Measurements from ENCODE around the gene HSPA4L.

HSPA4L gene

DNA sequence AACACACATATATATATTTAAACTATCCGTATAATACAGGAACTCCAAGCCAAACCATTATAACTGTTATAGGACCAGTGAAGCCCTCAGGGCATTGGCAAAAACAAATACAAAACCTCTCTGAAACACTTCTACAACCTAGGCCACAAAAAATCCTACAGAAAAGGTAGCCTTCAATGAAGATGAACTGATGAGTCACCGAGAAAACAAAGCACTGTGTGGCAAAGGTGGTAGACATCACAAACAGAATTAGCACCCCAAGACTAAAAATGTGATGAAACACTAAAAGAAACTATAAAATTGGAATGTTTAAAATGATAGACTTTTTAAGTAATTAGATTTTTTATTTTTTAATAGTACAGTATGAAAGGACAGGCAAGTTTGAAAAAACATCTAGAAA lies 5.5 kb upstream of the HSPA4L start:
- H3K4me3 ChIP-seq (ENCODE audit: low read length), result no peak overlapping the region
- no peak for TF ChIP-seq ZNF274 (IDR thresholded peaks at IDR 0.05; ENCODE audit: low read depth, low read length)

DNA sequence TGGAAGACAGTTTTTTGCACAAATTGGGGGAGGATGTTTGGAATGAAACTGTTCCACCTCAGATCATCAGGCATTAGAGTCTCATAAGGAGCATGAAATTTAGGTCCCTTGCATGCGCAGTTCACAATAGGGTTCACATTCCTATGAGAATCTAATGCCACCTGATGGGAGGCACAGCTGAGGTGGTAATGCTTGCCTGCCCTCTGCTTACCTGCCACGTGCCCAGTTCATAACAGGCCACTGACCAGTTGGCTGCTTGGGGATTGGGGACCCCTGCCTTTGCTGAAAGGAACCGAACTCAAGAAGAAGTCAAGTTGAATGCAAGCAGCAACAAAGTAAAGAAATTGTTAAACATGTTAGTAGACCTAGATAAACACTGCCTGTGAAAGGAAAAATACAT lies 4.6 kb upstream of the HSPA4L start:
- no peak for TF ChIP-seq ZNF274 (IDR thresholded peaks at IDR 0.05; ENCODE audit: low read depth, low read length)
- H3K4me3 ChIP-seq (ENCODE audit: low read length), result no peak overlapping the region

DNA sequence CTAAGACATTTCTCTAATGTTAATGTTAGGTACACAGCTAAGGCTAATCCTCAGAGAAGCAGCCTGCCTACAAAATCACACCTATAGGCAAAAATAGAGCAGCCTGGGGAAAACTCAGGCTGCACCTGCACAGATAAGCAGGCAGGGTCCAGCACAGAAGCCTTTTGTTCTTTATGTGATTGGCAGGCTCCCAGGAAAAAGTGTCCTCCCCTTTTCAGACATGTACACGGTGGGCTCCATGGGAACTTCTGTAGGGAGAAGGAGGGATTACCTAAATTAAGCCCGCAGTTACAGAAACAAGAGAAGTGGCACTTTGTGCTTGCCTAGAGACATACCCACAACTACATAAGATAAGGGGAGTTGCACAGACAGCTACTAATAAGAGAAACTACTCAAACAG lies 4.0 kb upstream of the HSPA4L start:
- no peak overlapping the region for H3K4me3 ChIP-seq (ENCODE audit: low read length)
- TF ChIP-seq ZNF274 (IDR thresholded peaks at IDR 0.05; ENCODE audit: low read depth, low read length), result no peak

DNA sequence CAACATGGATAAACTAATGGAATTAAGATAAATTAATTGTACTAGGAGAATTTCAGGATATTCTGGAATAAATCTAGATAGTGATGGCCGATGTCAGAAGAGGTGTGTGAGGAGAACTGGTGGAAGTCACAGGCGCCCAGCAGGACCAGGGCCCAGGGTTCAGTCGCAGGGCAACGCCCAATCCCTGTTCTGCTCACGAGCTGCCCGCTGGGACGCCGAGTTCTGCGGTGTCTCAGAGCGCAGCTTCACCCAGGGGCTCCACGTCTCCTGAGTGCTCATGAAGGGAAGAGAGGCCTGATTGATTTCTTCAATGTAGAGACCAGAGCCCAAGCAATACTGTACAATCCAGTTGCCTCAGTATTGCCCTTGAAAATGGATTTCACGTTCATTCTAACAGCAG lies 1.5 kb upstream of the HSPA4L start:
- no peak for TF ChIP-seq ZNF274 (IDR thresholded peaks at IDR 0.05; ENCODE audit: low read depth, low read length)
- no peak overlapping the region for H3K4me3 ChIP-seq (ENCODE audit: low read length)

DNA sequence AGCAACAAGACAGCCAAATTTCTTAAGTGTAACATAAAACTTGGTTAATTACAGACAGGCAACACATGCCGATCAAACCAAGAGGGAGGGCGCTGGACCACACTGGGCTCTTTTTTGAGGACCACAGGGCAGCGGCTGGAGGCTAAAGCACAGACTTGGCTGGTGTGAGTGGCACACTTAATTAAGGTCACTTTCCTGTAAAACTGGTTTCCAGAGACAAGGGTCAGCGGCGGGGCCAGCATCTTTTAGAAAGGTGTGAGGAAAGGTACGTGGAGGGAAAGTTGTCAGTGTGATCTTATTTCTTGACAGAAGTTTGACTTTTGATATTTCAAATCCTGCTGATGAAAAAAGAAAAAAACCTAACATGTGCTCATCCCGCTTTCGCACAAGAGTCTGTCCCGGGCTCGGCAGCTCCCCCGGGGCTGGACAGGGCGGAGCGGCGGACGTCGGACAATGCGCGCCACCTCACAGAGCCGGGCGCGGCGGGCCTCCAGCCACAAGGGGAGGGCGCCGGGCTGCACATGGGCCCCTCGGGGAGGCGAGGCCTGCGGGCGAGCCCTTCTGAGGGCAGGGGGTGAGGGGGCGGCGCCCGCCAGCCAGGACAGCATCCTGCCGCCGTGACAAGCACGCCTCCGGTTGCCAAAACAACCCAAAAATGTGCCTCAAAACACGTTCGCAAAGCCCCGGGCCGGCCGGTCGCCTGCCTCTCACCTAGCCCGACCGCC lies 660 bp upstream of the HSPA4L start:
- H3K4me3 ChIP-seq (ENCODE audit: low read length), result peak overlapping the region; percentile 81; the same call in 1 of the 2 replicates
- TF ChIP-seq ZNF274 (IDR thresholded peaks at IDR 0.05; ENCODE audit: low read depth, low read length), result no peak

DNA sequence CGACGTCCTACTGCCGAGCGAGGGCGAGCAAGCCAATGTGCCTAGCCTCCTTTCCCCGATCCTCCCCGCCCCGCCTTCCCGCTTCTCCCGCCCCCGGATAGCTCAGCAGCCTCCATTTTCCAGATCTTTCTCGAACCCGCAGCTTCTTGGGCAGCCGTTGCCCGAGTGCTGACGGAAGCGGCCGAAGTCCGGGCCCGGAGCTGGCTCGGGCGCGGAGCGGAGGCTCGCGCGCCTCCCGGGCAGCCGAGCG lies 172 bp upstream of the HSPA4L start:
- H3K4me3 ChIP-seq (ENCODE audit: low read length), result peak overlapping the region; percentile 81; the same call in 1 of the 2 replicates
- TF ChIP-seq ZNF274 (IDR thresholded peaks at IDR 0.05; ENCODE audit: low read depth, low read length), result no peak

DNA sequence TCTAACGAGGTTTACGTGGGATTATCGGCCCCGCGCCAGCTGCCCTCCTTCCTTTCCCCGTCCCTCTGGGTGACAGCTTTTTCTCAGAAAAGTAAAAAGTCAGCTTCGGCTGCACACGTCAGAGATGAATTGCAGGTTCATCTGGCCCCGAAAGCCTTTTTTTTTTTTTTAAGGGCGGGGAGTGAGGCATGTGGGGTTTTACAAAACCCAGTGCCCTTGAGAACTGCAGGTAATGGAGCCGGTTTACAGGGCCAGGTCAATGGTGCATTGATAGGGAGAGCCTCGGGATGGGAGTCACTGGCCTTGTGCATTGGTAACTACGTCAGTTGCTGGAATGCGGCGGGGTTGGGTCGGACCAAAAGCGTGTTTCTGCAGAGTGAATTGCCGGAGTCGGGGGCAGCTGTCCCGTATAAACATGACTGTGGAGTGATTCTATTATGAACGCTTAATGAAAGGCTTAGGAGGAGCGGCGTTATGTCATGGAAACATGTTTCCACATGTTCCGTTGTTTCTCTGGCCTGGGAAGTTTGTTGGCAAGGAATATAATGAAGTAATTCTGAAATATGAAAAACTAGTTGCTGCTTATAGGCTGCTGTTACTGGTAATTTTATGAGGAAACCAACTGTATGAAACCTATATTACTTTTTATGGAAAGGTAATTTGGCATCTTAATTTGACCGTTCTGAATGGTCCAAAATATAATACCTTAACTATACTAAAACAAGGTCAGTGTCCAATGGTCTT lies 1.1 kb downstream of the HSPA4L start:
- H3K4me3 ChIP-seq (ENCODE audit: low read length), result peak overlapping the region; percentile 81

DNA sequence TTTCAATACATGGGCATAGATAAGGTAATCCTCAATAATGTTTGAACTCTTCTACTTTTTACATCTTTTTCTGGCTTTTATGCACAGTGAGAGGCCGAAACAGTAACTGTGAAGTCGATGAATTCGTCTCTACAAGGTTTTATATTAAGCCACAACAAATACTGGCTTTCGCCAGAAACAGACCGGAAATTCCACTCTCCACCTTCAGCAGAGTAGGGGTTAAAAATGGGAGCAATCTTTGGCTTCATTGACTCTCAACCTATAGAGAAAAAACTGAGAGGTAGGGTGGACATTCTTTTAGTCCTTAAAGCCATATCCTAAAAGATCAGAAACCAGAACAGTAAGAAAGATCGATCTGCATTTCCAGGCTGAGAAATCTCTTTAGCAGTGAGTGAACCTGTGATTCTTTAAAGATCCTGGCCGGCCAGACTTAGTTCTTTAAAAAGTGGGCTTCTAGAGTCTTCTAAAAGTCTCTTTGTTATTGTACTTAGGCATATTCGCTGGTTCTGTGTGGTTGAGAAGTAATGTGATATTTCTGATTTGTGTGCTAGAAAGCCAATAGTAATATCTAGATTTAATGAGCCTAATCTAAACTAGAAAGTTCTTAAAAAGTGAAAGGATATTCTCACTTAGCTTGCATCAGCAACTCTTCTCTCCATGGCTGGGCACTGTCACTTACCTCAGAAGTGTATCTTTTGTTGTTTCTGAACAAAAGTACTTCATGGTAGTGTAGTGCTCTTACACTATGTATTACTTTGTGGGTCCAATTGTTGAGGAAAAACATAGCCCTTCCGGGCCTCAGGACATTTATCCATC lies 2.0 kb downstream of the HSPA4L start:
- H3K4me3 ChIP-seq (ENCODE audit: low read length), result peak overlapping the region; percentile 81
- TF ChIP-seq ZNF274 (IDR thresholded peaks at IDR 0.05; ENCODE audit: low read depth, low read length), result no peak

More for the DNA sequence above, 1.1 kb downstream of the HSPA4L start:
- TF ChIP-seq ZNF274 (IDR thresholded peaks at IDR 0.05; ENCODE audit: low read depth, low read length), result no peak

DNA sequence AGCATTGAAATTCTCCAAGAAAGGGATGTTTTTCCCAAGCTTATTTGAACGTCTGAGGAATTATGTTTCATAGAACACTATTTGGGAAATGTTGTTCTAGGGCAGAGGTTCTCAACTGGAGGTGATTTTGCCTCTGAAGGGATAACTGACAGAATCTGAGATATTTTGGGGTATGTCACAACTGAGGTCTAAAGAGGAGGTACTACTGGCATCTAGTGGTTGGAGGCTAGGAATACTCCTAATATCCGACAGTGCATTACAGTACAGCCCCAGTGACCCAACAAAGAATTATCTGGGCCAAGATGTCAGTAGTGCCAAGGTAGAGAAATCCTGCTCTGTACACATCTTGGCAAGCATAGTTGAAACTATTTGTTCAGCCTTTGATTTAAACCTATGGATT lies 6.4 kb downstream of the HSPA4L start:
- no peak overlapping the region for H3K4me3 ChIP-seq (ENCODE audit: low read length)
- TF ChIP-seq ZNF274 (IDR thresholded peaks at IDR 0.05; ENCODE audit: low read depth, low read length), result no peak

DNA sequence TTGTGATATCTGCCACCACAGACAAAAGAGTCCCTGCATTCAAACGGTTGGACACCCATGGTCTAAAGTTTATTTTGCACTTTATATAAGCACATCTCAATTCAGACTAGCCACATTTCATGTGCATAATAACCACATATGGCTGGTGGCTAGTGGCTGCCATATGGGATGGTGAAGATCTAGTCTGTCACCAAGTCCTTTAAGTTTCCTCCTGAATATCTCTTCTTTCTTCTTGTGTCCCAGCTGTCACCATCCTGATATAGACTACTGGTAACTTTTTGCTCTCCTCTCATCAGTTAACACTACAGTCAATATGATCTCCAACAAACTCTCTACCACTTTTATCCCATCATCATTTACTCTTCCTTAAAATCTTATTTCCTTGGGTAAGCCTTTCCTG lies 9.3 kb downstream of the HSPA4L start:
- H3K4me3 ChIP-seq (ENCODE audit: low read length), result no peak overlapping the region
- TF ChIP-seq ZNF274 (IDR thresholded peaks at IDR 0.05; ENCODE audit: low read depth, low read length), result no peak

DNA sequence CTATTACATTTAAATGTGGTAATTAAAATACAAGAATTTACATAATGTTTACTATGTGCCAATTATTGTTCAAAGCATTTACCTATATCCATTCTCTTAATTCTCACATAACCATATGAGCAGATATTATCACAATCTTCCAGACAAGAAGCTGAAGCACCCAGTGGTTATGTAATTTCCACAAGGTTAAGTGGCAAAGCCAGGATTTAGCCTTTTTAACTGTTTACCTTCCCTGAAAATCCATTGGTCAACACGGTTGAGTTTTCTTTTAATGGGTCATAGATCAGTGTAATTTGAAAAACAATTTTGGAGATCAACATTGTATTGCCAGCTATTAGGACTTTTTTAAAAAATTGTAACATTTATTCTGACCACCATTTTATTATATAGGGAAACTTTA lies 11.4 kb downstream of the HSPA4L start:
- no peak overlapping the region for H3K4me3 ChIP-seq (ENCODE audit: low read length)
- TF ChIP-seq ZNF274 (IDR thresholded peaks at IDR 0.05; ENCODE audit: low read depth, low read length), result no peak

DNA sequence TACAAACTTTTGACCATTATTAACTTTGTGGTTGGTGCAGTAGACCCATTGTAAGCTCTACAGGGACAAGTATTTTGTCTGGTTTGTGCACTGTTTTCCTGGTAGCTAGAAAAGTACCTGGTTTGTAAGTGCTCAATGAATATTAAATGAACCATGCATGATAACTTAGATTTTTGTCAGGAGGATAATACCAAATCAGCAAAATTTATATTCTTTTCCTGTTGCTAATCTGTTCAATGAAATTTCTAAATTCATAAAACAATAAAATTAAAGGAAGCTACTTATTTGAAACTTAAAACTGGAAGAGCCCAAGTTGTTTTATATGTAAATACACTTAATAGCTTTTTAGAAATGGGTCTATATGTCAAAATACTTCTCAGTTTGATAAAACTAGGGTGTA lies 17.6 kb downstream of the HSPA4L start:
- no peak overlapping the region for H3K4me3 ChIP-seq (ENCODE audit: low read length)
- TF ChIP-seq ZNF274 (IDR thresholded peaks at IDR 0.05; ENCODE audit: low read depth, low read length), result no peak

DNA sequence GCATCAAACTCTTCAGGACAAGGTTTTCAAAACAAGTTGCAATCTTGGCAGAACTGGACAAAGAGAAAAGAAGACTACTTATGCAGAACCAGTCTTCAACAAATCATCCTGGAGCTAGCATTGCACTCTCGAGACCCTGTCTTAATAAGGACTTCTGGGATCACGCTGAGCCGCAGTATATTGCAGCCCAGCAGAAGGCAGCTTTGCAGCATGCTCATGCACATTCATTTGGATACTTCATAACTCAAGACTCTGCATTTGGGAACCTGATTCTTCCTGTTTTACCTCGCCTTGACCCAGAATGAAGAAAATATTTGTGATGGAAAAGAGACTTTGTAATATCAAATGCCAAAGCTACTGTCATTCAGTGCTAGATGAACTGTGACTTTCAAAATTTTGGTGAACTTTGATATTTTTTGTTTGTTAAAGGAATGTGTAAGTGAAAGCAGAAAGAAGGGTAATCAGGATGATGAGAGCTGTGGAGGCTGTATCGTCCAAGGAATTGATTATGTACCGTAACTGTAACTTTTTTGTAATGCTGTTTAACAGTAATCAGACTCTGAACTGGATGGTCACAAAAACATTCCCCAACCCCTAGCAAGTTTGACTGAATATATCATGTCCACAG lies 27.2 kb downstream of the HSPA4L start:
- TF ChIP-seq ZNF274 (IDR thresholded peaks at IDR 0.05; ENCODE audit: low read depth, low read length), result no peak
- H3K4me3 ChIP-seq (ENCODE audit: low read length), result no peak overlapping the region

DNA sequence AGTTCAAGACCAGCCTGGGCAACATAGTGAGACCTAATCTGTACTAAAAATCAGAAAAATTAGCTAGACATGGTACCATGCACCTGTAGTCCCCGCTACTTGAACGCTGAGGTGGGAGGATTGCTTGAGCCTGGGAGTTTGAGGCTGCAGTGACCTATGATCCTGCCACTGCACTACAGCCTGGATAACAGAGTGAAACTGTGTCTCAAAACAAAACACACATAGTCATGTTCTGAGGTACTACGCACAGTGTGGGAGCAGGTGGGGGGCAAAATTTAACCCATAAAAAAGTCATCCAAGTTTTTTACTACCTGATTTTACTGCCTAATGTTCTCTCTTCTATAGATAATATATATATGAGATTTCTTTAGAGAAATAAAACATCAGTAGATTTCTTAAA lies 28.4 kb downstream of the HSPA4L start:
- no peak for TF ChIP-seq ZNF274 (IDR thresholded peaks at IDR 0.05; ENCODE audit: low read depth, low read length)
- no peak overlapping the region for H3K4me3 ChIP-seq (ENCODE audit: low read length)

Data from GM08714 (cell line).